Ecto neural progenitor cell (in vitro differentiated cells): ENCODE data around the gene GLCCI1.
"Not testable (repeated sequence)": the region's sequence is repeated elsewhere in the genome, so short reads cannot be mapped to it uniquely, and the experiment has no call there.

Source experiments
- DNase-seq: peaks from one replicate; pipeline ENCODE4 v3.0.0-alpha.2; 2018; ENCODE audit warnings: low spot score

Gene GLCCI1

GRCh38 chr7:8052824-8053223 is 84.2 kb downstream of the GLCCI1 start:
- DNase-seq = no peak

GRCh38 chr7:8056439-8056838 is 87.8 kb downstream of the GLCCI1 start:
- DNase-seq = no peak

DNA sequence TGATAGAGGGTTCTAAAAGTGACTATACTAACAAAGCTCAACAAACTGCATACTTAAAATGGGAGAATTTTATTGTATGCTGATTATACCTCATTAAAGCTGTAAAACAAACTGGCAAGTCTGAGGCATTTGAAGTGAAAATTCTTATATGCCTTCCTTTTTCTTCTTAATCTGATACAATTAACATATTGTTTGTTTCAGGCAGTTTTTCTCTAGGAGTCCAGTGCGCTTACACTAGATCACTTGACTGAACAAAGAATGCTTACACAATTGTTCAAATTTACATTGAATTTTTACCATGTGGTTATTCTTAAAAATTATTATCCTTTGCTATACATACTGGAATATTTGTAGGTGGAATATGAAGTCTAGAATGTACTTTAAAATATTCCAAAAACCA is 89.0 kb downstream of the GLCCI1 start:
- no peak for DNase-seq

- DNase-seq = no peak
Measured at GRCh38 chr7:8058322-8058721, 89.7 kb downstream of the GLCCI1 start.

GRCh38 chr7:8058852-8059251 is 90.3 kb downstream of the GLCCI1 start:
- no peak for DNase-seq

- DNase-seq = no peak
Measured at GRCh38 chr7:8060241-8060640, 91.6 kb downstream of the GLCCI1 start.

GRCh38 chr7:8063300-8063699 is 94.7 kb downstream of the GLCCI1 start:
- DNase-seq = not testable (repeated sequence)

- DNase-seq = no peak
Measured at GRCh38 chr7:8063706-8064297, 95.2 kb downstream of the GLCCI1 start.

DNA sequence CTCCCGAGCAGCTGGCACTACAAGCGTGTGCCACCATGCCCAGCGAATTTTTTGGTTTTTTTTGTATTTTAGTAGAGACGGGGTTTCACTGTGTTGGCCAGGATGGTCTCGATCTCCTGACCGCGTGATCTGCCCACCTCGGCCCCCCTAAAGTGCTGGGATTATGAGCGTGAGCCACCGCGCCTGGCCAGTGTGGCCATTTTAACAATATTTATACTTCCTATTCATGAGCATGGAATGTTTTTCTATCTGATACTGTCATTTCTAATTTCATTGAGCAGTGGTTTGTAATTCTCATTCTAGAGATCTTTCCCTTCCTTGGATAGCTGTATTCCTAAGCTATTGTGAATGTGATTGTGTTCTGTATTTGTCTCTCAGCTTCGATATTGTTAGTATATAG is 96.2 kb downstream of the GLCCI1 start:
- no peak for DNase-seq

GRCh38 chr7:8065356-8065813 is 96.8 kb downstream of the GLCCI1 start:
- DNase-seq = no peak

DNA sequence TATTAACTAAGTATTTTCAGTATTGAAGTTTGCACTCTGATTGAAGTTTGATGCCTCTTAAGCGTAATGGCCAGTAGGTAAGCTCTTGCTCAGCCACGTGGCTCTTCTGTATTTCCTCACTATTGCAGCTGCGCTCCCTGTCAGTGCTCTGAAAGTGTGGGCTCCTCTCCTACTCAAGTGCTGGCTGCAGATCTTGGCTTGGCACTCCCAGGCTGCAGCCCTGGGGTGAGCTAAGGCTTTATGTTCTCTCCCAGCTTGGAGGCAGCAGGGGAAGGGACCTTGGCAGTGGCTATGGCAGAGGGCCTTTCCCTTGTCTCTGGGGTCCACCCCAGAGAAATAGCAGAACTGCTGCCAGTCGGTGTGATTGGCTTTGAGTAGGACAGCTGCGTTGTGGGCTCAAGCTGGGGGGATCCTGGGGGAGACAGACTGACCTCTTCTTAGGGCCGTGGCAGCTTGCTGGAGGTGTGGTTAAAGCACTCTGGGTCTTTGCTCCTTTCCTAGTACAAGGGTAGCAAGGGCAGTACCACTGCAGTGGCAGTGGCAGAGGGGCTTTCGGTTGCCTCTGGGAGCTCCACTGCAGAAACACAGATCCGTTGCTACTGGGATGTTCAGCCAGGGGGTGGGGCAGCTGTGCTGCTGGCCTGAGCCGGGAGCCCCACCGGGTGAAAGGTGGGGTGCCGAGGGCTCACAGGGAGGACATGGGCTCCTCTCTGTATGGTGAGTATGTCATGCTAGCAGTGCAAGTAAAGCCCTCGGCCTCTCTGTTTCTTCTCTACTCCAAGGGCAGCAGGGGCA is 100.5 kb downstream of the GLCCI1 start:
- DNase-seq = peak; percentile 46

- DNase-seq = no peak
Measured at GRCh38 chr7:8070451-8071180, 102.0 kb downstream of the GLCCI1 start.

- DNase-seq = no peak
Measured at GRCh38 chr7:8078418-8078817, 109.8 kb downstream of the GLCCI1 start.

GRCh38 chr7:8082762-8083161 is 114.2 kb downstream of the GLCCI1 start:
- no peak for DNase-seq

DNA sequence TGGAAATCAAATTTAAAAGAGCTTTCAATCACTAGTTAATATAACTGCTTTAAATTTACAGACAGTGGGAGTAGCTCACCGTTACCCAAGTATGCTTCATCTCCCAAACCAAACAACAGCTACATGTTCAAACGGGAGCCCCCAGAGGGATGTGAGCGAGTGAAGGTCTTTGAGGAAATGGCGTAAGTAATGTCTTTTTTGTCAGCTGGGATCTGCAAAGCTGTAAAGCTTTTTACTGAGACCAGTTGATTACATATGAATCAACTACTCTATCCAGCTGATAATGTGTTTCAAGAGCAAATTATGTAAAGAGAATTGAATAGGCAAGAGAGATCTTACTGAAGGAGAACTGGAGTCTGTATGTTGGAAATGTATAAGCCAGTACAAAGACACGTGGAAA is 116.2 kb downstream of the GLCCI1 start:
- DNase-seq = no peak

- no peak for DNase-seq
Measured at GRCh38 chr7:8085420-8085819, 116.8 kb downstream of the GLCCI1 start.

DNA sequence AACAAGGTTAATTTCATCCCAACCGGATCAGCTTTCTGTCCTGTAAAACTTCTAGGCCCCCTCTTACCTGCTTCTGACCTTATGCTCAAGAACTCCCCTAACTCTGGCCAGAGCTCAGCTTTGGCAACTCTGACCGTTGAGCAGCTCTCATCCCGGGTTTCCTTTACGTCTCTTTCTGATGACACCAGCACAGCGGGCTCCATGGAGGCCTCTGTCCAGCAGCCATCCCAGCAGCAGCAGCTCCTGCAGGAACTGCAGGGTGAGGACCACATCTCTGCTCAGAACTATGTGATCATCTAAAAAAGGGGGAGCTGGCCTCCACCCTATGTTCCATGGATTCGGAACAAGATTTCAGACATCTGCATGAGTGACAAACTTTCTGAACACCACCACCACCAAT is 117.6 kb downstream of the GLCCI1 start:
- no peak for DNase-seq

DNA sequence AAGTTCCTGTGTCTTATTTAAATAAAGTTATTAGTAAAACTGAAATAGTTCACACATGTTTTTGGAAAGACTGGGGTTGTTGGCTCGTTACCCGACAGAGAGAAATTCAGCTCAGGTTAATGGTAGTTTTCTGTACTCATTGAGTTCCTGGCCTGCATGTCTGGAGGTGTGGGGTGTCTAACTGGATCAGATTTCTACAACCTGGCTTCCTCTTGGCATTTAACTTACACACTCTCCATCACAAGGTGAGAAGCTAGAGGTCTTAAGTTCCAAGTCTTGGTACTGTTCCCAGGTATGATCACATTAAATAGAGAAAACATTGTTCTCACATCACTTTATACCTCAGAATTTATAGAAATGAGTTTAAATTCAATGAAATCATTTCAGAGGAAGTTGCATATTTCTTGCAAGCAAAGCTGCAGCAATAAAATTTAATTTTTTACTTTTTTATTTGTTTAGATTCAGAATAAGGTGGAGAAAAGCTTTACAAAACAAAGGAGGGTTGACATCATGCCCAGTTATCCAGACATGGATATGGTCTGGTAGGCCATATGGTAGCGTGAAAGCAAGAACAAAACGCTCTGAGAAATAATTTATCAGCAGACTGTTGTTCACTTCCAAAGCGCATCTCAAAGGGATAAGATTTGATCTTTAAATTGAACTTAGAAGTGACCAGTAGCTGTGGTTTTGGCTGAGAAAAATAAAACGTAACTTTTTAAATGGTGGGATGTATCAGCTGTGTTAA is 120.6 kb downstream of the GLCCI1 start:
- no peak for DNase-seq

GRCh38 chr7:8092140-8092539 is 123.5 kb downstream of the GLCCI1 start:
- DNase-seq = no peak

DNA sequence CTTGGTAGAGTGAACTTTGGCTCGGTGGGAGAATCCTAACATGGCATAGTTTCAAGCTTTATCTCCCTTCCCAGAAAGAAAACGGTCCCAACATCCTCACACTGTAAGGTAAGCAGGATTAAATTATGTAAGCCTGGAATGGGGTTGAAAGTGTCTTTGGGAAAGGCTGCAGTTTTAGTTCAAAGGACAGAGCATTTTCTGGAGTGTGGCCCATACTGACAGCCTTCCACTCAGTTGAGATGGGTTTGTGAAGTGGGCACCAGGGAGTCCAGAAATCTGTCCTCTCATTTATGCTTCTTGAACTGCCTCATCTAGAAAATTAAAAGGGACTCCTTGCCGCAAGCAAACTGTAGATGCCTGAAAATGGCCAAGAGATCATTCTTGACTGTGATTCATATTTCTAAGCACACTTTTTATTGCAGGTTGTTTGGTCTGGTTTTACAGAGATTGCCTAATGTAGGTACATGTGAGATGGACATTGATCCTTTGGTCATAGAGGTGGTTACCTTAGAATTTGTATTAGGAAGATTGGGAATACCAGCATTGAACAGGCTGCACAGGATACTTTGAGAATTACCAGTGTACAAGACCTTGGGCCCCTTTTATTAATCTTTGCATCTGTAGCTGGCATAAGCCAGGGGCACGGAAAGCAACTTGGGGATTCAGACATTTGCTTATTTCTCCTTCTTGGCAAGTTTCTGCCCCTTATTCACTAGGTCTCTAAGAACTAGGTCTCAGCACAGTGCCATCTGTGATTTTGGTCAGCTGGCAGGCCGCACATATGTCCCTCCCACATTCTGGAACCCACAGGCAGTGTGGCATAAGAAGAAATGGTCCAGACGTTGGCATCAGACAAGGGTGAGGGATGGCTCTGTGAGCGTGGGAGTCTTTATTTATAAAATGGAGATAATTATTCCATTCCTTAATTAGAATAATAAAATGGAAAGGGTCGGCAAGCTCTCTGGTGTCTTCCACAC is 125.9 kb downstream of the GLCCI1 start:
- no peak for DNase-seq

DNA sequence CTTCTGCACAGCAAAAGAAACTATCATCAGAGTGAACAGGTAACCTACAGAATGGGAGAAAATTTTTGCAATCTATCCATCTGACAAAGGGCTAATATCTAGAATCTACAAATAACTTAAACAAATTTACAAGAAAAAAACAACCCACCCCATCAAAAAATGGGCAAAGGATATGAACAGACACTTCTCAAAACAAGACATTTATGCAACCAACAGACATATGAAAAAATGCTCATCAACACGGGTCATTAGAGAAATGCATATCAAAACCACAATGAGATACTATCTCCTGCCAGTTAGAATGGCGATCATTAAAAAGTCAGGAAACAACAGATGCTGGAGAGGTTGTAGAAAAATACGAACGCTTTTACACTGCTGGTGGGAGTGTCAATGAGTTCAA is 132.7 kb downstream of the GLCCI1 start:
- DNase-seq = not testable (repeated sequence)
